Uterus (tissue), 4 donors: Measurements from ENCODE around the gene TMEM106C. TPM values are rescaled to one million over a fixed set of nuclear protein-coding genes. Genes with fewer than 3 reads are reported as not detected.

Source experiments
- DNase-seq, 2 donors: peaks; one replicate each; pipeline ENCODE4 v3.0.0-alpha.2; 2019 to 2020
- H3K27ac ChIP-seq, 2 donors: fragments of 200-600 bp; sonication (generic); 1 replicate in 1 of 2; 2 replicates in 1 of 2; pipeline ENCODE4 v1.5.1; 2016 to 2018
- H3K27me3 ChIP-seq, 2 donors: fragments of 200-600 bp; sonication (generic); one replicate each; pipeline ENCODE4 v1.5.1; 2018 to 2019; ENCODE audit warnings: control low read depth in 1 of 2
- H3K36me3 ChIP-seq, 2 donors: fragments of 200-600 bp; sonication (generic); one replicate each; pipeline ENCODE4 v1.5.1; 2019; ENCODE audit warnings: control low read depth in 1 of 2
- H3K4me1 ChIP-seq, 2 donors: fragments of 200-600 bp; sonication (generic); one replicate each; pipeline ENCODE4 v1.5.1; 2018 to 2019; ENCODE audit warnings: control low read depth in 1 of 2
- H3K4me3 ChIP-seq, 2 donors: fragments of 200-600 bp; sonication (generic); 1 replicate in 1 of 2; 2 replicates in 1 of 2; pipeline ENCODE4 v1.5.1; 2018 to 2019; ENCODE audit warnings: mild to moderate bottlenecking in 1 of 2
- H3K9me3 ChIP-seq, 2 donors: fragments of 200-600 bp; sonication (generic); one replicate each; pipeline ENCODE4 v1.5.1; 2019; ENCODE audit warnings: control low read depth in 1 of 2
- POLR2A ChIP-seq, 2 donors: fragments of 450-650 bp; IDR thresholded peaks; one replicate each; pipeline ENCODE4 v1.6.1; 2016; ENCODE audit warnings: antibody characterized with exemption in 2 of 2, mild to moderate bottlenecking in 1 of 2, moderate library complexity in 1 of 2
- intact Hi-C: fragments of 100-400 bp; cut with DNase I; formaldehyde crosslinking; loops from one replicate; pipeline ENCODE4 v1.15.1; 2023; ENCODE audit warnings: low total_unique reads
- total RNA-seq, 4 donors: library from RNA; depleted of rRNA in 3 of 4; stranded (reverse); fragments of >200 nt in 3 of 4; gene quantifications; one replicate each; pipeline versions ENCODE4 v1.1.0 to v1.2.4, GENCODE V29; 2014 to 2023
- TF ChIP-seq, protein P1 (sequence below), 4 experiments: fragments of 200-600 bp in 2 of 4; fragments of 450-650 bp in 2 of 4; sonication (generic) in 2 of 4; IDR thresholded peaks; one replicate each; pipeline ENCODE4 v1.5.1; 2016 to 2019; ENCODE audit warnings: antibody characterized with exemption in 4 of 4, mild to moderate bottlenecking in 2 of 4, moderate library complexity in 1 of 4
- donor health status: DM: yes; HTN: yes; CAD: no.

TMEM106C gene
- total RNA-seq, 4 donors from 2014 or later = 54.9 to 157 (median 77.6) TPM

DNA sequence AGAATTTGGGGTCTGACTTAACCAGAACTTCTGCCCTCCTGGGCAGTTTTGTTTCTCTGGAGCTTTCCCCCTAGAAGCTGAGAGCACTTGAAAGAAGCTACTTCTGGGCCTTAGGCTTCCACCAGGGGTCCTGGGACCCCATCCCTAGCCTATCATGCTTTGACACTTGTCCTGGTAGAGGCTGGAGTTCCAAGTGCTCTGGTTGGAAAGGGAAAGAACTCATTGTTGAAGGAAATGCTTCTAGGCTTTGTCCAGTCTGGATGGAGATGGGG, 42.3 kb downstream of the TMEM106C start:
- DNase-seq = no peak
- H3K27ac ChIP-seq = no peak overlapping the region
- H3K9me3 ChIP-seq = no peaks in the 10 kb centered on the region
- H3K4me3 ChIP-seq = no peak overlapping the region
- H3K36me3 ChIP-seq = no peaks in the 10 kb centered on the region
- H3K4me1 ChIP-seq = peaks cover 4 to 20% of the 10 kb centered on the region in 2 donors
- TF ChIP-seq, protein P1, sequence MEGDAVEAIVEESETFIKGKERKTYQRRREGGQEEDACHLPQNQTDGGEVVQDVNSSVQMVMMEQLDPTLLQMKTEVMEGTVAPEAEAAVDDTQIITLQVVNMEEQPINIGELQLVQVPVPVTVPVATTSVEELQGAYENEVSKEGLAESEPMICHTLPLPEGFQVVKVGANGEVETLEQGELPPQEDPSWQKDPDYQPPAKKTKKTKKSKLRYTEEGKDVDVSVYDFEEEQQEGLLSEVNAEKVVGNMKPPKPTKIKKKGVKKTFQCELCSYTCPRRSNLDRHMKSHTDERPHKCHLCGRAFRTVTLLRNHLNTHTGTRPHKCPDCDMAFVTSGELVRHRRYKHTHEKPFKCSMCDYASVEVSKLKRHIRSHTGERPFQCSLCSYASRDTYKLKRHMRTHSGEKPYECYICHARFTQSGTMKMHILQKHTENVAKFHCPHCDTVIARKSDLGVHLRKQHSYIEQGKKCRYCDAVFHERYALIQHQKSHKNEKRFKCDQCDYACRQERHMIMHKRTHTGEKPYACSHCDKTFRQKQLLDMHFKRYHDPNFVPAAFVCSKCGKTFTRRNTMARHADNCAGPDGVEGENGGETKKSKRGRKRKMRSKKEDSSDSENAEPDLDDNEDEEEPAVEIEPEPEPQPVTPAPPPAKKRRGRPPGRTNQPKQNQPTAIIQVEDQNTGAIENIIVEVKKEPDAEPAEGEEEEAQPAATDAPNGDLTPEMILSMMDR (IDR thresholded peaks at IDR 0.05) = no peak
- no peak for TF ChIP-seq POLR2A (IDR thresholded peaks at IDR 0.05)
- intact Hi-C loops = no loop called here
- H3K27me3 ChIP-seq = peaks cover 11 to 15% of the 10 kb centered on the region in 2 donors

DNA sequence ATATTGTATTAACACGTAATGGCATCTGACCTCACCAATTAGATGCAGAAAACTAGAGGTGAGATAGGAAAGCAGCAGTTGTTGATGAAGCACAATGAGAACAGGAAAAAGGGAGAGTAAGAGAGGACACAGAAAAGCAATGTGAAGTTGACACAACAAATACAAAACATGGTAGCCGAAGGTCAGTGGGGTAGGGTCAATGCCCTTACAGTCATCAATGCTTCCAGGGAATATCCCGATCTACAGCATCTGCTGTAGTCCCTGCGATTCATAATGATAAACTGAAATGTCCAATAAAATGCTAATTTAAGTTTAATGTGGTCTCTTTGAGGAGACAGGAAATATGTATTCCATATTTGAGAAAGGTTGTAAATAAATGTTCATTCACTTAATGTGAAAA, 43.8 kb downstream of the TMEM106C start:
- peaks cover 11 to 15% of the 10 kb centered on the region in 2 donors for H3K27me3 ChIP-seq
- H3K4me3 ChIP-seq = no peak overlapping the region
- no peaks in the 10 kb centered on the region for H3K36me3 ChIP-seq
- no peaks in the 10 kb centered on the region for H3K9me3 ChIP-seq
- intact Hi-C loops = no loop called here
- H3K4me1 ChIP-seq = peaks cover 4 to 18% of the 10 kb centered on the region in 2 donors
- DNase-seq = no peak
- no peak overlapping the region for H3K27ac ChIP-seq
- no peak for TF ChIP-seq POLR2A (IDR thresholded peaks at IDR 0.05)
- TF ChIP-seq, protein P1 (IDR thresholded peaks at IDR 0.05) = no peak

DNA sequence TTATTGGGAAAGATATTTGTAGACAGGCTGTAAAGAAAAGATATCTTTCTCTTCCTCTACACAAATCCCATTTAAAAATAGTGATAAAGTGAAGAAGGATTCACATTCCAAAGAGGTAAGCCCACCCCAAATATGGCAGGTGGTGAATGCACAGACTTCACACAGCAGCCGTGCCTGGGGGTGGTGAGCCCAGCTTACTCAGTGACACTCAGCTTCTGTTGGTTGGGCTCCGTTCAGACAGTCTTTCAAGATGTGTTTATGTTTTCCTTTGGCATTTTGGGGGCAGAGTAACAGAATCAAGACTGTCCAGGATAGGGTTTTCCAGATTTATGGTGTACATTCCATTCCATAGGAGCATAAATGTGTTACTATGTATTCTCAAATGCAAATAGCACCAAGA, 45.0 kb downstream of the TMEM106C start:
- no peak overlapping the region for H3K27ac ChIP-seq
- intact Hi-C loops = no loop called here
- no peaks in the 10 kb centered on the region for H3K9me3 ChIP-seq
- H3K4me3 ChIP-seq = no peak overlapping the region
- H3K27me3 ChIP-seq = peaks cover 11 to 15% of the 10 kb centered on the region in 2 donors
- DNase-seq = no peak
- TF ChIP-seq POLR2A (IDR thresholded peaks at IDR 0.05) = no peak
- TF ChIP-seq, protein P1 (IDR thresholded peaks at IDR 0.05) = no peak
- no peaks in the 10 kb centered on the region for H3K36me3 ChIP-seq
- H3K4me1 ChIP-seq = peaks cover under 1 to 12% of the 10 kb centered on the region in 2 donors

DNA sequence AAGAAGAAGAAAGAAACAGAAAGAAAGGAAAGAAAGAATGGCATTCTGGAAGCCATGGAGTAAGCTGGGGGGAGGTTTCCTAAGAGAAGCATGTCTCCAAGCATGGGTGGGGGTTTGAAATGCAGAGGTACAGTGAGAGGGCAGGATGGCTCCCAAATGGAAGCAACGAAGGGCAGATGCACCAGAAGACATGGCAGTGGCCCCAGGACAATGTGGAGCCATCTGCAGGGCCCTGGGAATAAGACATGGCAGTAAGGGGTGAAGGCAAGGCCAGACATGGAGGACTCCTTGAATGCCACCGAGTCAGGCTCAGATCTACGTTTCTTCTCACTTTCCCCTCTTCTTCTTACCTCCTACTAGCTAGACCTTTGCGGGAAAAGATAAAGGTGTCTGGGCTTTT, 45.6 kb downstream of the TMEM106C start:
- TF ChIP-seq, protein P1 (IDR thresholded peaks at IDR 0.05) = no peak
- TF ChIP-seq POLR2A (IDR thresholded peaks at IDR 0.05) = no peak
- no peaks in the 10 kb centered on the region for H3K36me3 ChIP-seq
- peaks cover 11 to 15% of the 10 kb centered on the region in 2 donors for H3K27me3 ChIP-seq
- no peak overlapping the region for H3K27ac ChIP-seq
- no peaks in the 10 kb centered on the region for H3K9me3 ChIP-seq
- DNase-seq = no peak
- H3K4me1 ChIP-seq = peaks cover 0 to 9% of the 10 kb centered on the region in 2 donors
- intact Hi-C loops = no loop called here
- no peak overlapping the region for H3K4me3 ChIP-seq

DNA sequence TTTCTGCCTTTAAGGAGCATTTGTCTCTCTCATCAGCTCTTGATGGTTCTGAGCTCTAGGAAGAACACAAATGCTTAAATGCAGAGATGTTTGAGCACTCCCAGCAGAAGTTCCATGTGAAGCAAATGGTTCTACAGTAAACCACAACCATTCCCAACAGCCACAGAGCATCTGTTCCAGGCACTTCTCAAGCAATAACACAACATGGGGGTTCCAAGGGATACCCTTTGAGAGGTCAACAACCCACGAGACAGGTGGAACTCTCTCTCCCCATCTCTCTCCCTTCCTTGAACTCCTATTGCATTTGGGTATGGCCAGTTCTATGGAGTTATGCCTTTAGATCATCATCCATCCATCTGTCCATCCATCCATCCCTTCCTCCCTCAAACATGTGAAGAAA, 46.1 kb downstream of the TMEM106C start:
- DNase-seq = no peak
- H3K27me3 ChIP-seq = peaks cover 9 to 10% of the 10 kb centered on the region in 2 donors
- no peak overlapping the region for H3K4me3 ChIP-seq
- TF ChIP-seq POLR2A (IDR thresholded peaks at IDR 0.05) = no peak
- TF ChIP-seq, protein P1 (IDR thresholded peaks at IDR 0.05) = no peak
- no peak overlapping the region for H3K27ac ChIP-seq
- H3K9me3 ChIP-seq = no peaks in the 10 kb centered on the region
- intact Hi-C loops = no loop called here
- peaks cover 0 to 4% of the 10 kb centered on the region in 2 donors for H3K4me1 ChIP-seq
- H3K36me3 ChIP-seq = no peaks in the 10 kb centered on the region
